HG03565 (cell line): ENCODE data around the gene BEST3.
"Not testable (repeated sequence)": the region's sequence is repeated elsewhere in the genome, so short reads cannot be mapped to it uniquely, and the experiment has no call there.

Experiments
- ATAC-seq: cut with Tn5 transposase; IDR thresholded peaks from one replicate; pipeline ENCODE4 v1.9.1; 2021; ENCODE audit warnings: mild to moderate bottlenecking, moderate library complexity; ENCODE audit not compliant: unreplicated experiment

The BEST3 gene

DNA sequence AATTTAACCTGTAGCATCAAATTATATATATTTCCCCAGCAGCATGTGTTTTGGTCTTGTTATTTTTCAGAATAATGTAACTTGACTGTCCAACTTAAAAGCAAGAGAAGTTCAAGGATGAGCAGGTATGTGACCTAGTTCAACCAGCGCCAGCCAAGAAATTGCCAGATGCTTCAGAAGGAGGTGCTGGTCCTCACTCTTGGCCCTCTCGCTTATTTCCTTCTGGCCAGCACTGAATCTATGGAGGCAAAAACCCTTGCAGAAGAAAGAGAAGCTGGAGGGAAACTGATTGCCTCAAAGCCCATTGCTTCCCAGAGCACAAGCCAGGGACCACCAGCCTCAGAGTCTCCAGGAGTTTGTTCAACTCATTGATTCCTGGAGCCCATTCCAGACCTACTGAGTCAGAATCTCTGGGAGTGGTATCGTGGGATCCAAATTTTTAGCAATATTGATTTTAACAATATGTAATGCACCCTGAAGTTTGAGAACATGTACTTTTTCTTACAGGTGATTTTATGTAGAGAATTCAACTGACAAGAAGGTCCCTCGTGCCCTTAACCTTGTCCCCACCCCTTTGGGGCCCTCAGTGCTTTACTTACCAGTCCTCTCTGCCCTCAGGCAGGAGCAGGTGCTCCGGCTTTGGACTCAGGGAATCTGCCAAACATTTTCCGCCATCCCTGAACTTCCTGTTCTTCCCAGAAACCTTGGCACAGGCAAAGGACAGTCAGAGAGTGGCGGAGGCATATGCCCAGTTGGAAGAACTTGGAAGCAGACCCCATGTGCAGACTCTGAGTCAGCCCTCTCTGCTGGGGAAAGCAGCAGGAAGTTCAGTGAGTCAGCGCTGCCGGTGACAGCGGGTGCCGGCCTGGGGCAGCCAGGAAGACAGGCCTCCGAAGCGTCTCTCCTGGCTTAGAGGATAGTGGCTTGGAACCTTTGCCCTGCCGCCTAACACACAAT, 10.4 kb downstream of the BEST3 start:
- ATAC-seq, result no peak

DNA sequence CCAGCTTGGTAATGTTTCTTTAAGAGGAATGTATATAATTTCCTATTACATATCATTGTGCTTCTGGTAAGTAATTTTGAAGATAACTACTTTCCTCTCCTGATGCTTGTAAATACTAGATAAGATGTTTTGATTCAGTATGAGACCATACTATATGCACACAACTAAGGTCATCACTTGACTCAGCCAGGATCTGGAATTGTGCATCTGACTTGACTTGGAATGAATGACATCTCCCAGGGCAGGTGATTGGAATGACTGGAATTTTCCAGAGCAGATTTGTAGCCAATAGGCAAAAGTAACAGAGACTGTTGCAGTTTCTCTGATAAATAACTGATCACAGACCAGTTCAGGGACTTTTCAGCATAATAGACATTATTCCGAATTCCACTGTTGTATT, 11.1 kb downstream of the BEST3 start:
- no peak for ATAC-seq

DNA sequence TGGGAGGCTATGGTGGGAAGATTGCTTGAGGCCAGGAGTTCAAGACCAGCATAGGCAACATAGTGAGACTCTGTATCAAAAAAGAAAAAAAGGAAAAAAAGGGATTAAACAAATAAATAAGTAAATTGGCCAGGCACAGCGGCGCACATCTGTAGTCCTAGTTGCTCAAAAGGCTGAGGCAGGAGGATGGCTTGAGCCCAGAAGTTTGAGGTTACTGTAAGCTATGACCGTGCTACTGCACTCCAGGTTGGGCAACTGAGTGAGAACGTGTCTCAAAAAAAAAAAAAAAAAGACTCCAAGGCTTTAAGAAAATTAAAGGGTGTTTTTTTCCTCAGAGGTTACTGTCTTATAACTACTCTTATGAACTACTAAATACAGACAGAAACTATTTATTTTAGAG, 11.7 kb downstream of the BEST3 start:
- ATAC-seq, result no peak

DNA sequence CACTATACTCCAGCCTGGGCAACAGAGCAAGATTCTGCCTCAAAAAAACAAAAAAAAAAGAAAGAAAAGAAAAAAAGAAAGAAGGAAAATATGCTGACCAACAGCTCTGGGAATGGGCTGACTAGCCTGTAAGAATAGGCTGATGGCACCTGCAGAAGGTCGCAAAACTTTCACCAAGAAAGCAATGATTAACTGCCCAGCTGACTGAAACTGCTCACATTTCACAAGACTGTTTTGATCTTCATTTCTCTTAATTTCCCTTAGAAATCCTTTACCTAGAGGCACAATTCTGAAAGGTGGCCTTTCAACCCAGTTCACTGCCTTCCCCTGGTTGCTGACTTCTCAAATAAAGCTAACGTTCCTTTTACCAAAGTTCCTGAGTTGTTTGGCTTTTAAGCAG, 12.4 kb downstream of the BEST3 start:
- no peak for ATAC-seq

DNA sequence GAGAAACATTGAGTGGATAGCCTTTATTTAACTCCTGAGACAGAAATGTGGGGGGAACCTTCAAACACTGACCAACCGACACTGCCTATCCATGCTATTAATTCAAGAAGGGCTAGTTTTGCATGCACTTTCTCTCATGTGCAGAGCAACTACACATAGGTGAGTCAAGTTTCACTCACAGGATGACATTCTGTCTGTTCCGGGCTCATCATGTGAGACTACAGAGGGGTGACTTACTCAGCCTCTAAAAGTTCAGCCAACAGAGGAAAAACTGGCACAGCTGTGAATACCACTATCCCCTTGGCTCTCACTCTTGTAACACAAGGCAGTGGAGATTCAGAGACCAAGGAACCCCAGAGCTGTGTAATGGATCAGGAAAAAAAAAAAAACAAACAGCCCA, 13.3 kb downstream of the BEST3 start:
- no peak for ATAC-seq

DNA sequence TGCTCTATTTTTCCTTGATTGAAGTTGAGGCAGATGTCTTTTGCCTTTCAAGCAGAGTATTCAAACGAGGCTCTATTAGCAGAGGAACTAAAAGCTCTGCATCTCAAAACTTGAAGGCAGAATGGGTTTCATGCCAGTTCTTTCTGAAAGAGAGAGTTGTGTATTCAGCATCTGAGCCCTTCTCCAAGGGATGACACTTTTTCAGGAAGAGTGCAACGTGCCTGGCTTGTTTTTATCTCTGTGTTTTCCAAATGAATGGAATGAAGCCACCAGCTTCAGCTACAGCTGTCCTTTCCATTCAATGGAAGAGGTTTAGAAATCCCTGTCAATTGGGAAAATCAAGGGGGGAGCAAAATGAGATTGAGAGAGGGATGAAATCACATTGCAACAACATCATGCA, 14.6 kb downstream of the BEST3 start:
- no peak for ATAC-seq

DNA sequence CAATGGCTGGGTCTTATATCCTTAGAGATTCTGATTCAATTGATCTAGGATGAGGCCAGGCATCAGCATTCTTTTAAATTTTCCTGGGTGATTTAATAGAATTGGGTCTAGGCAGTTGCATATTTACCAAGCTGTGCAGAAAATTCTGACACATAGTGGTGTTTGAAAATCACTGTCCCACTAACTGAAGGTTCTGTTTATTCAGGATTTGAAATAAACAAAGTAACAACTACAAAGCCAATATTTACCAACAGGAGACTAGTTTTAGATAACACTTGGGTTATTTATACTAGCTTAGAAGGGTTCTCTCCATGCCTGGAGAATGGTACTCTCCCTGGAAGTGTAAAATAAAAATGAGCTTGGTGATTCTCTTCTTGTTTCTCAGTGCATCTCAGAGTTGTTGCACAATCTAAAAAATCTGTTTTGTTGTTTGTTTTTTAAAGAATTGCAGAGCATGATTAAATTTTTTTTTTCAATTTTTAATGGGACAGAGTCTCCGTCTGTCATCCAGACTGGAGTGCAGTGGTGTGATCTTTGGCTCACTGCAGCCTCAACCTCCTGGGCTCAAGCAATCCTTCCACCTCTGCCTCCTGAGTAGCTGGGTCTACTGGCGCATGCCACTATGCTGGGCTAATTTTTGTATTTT, 16.9 kb downstream of the BEST3 start:
- no peak for ATAC-seq

DNA sequence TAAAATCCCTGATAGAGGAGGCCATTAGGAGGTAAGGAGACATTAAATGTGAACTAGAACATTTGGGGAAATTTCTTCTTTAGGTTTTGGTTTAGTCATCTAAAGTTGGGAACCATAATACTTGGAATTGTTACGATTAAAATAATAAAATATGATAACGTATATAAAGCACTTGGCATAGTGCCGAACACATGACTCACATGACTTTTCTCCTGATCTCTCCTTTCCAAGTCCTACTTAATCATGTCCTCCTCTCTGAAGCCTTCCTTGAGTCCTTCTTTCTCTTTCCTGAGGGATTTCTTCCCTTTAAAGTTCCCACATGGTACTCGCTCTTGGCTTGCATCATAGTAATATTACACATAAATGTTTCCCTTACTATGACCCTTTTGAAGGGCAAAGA, 20.0 kb downstream of the BEST3 start:
- ATAC-seq, result no peak

DNA sequence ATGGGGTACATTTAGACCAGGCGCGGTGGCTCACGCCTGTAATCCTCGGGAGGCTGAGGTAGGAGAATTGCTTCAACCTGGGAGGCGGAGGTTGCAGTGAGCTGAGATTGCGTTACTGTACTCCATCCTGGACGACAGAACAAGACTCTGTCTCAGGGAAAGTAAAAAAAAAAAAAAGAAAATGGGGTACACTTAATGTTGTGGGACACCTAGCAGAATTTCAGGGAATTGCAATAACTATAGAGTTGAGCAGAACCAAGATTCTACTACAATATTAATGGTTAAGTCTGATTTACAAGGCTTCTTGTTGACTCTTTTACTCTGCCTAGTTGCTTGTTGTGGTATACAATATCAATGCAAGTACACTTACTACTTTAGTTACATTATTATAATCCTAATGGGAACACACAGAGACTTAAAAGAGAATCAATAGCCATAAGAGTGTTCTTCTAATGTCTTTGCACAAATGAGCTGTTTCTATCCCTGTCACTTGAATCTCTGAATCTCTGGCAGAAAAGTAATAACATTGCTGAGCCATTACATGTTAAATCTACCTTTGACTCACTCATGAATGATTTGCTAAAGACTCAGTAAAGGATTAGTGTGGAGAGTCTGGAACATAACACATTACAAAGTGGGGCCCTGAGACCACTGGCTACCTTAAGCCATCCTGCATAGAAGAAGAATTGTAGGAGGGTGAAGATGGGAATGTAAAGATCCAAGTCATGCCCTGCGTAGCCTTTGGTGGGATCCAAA, 22.7 kb downstream of the BEST3 start:
- no peak for ATAC-seq

DNA sequence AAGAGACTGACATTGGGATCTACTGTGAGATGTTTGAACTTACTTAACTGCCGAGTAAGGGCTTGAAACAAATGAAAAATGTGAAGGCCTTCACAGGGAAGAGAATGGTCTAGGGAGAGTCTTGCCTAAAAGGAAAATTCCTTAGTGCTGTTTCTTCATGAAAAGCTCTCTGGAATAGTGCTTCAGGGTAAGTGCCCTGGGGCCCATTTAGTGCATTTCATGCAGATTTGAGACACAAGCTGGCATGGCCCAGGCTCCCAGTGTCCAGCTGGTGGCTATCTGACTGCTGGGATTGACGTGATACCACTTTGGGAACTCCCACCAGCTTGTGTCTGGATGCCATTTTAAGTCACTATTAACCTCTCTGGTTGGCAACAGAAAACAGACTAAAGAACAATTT, 26.9 kb downstream of the BEST3 start:
- ATAC-seq, result no peak

DNA sequence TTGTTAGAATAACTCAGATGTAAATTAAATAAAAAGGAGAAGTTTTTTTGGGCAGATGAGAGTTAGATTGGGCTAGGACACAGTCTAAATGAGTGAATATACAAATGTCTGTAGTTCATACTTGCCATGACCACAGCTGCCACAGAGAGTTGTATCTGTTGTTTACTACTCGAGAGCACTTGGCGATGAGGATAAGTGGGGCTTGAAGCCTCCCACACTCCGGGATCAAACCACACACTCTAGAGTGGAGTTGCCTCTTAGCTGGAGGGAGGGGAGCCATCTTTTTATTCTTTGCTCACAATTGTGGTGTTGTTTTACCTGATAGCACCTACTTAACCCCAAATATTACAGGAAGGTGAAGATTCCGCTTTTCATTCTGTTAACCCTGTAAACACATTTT, 27.5 kb downstream of the BEST3 start:
- no peak for ATAC-seq

DNA sequence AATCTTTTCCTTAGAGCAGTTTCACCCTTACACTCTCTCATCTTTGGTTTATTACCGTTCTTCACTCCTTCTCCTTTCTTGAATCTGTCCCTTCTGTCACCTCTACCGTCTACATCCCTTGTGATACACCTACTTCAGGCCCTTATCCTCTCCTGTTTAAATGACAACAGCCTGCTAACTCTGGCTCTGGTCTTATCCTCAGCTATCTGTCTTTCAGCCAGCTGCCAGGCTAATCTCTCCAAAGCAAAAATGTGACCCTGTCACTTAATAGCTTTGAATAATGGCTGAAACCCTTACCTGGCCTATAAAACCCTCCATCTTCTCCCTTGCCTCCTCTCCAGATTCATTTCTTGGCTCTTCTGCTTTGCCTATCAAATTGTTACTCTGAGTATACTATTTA, 32.3 kb downstream of the BEST3 start:
- ATAC-seq, result no peak

DNA sequence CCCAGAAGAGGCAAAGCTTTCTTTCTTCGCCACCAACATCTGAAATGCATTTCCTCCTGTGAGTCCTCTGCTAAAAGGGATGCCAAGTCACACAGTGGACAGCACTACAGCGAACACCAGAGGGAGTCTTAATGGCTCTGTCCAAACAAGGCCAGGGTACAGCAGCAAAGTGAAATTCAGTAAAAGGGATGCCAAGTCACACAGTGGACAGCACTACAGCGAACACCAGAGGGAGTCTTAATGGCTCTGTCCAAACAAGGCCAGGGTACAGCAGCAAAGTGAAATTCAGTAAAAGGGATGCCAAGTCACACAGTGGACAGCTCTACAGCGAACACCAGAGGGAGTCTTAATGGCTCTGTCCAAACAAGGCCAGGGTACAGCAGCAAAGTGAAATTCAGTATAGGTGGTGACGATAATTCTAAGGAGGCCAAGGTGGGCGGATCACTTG, 34.1 kb downstream of the BEST3 start:
- not testable (repeated sequence) for ATAC-seq

DNA sequence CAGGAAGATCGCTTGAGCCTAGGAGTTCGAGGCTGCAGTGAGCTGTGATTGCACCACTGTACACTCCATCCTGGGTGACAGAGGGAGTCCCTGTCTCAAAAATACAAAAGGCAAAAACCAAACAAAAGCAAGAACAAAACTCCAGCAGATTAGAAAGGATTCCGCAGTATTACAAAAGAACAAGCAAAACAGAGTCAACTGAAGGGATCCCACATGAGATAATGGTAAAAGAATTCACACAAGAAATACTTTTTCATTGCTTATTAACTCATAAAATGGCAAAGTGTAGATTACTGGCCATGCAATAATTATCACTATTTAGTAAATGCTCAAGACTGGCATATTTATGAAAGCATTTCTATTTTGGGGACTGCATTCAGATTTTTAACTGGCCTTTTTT, 35.4 kb downstream of the BEST3 start:
- no peak for ATAC-seq

DNA sequence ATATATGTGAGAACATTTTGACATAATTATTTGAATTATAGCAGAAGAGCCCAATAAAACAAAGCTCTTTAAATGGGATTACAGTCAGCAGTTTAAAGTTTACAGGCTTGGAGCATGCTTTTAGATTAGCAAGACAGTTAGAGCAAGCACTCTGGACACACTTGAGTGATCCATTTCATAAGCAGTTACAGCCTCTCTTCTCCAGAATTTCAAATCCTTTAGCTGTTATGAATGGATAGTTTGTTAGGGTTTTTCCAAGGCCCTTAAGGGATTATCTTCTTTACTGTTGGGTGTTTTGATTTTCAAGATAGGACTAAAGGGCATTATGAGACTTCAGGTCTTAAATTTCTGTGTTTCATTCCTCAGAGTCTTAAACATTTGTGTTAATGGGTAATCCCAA, 36.3 kb downstream of the BEST3 start:
- no peak for ATAC-seq

DNA sequence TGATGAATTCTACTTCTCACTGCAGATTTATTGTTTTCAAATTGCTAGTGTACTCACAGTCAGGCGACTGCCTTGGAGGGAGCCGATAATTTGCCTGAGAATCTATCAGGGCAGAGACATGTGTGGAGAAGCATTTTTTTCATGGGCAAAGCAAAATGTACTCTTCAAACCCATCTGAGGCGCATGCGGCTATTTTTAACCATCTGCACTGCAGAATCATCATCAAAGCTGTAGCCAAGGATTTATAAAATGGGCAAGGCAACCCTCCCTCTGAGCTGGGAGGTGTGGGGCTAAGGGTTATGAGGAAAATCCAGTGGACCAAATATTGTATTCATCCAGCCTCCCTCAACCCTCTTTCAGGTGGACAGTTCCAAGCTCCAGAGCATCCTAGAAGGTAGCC, 37.7 kb downstream of the BEST3 start:
- ATAC-seq, result no peak

DNA sequence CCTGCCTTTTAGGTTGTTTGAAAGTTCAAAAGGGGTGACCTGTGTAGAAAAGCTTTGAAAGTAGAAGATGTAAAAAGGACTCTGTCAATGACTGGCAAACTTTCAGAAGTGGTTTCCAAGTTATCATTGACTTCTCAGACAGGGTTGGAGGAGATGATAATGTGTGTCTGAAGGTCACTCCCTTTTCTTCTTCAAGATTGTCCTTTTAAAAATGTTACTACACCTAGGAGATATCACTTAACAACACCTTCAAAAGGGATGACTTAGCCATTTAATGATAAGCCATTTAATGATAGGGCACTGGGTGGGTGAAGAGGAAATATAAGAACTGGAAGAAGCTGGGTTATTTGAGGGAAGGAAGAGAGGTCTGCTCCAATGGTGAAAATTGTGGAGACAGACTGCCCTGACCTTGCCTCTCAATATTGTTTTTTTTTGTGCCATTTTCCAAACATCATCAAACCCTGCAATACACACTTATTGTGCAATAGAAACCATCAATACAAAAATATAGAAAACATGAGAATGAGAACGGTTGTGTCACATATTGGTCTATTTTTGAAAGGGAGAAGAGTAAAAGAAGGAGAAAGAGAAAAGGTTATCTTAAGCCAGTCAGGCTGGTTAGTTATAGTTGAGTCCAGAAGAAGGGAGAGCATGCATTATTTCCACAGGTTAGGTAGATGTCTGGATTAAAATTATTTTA, 38.8 kb downstream of the BEST3 start:
- ATAC-seq, result no peak

DNA sequence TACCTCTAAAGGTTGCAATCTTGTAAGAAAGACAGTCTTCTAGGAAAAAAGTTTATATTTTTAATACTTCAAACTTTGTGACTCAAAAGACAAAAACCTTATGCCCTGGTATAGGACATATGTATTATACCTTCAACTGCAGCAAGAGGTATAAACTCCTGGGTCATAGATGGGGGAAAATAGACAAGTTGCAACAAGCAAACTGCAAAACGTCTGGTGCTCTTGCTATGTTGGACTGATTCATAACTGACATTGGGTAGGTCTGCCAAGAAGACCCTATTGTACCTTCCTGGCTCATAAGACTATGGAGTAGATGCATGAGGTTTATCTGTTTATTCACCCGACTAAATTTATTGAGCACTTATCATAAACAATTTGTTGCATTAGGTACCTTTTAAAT, 40.9 kb downstream of the BEST3 start:
- ATAC-seq, result no peak

DNA sequence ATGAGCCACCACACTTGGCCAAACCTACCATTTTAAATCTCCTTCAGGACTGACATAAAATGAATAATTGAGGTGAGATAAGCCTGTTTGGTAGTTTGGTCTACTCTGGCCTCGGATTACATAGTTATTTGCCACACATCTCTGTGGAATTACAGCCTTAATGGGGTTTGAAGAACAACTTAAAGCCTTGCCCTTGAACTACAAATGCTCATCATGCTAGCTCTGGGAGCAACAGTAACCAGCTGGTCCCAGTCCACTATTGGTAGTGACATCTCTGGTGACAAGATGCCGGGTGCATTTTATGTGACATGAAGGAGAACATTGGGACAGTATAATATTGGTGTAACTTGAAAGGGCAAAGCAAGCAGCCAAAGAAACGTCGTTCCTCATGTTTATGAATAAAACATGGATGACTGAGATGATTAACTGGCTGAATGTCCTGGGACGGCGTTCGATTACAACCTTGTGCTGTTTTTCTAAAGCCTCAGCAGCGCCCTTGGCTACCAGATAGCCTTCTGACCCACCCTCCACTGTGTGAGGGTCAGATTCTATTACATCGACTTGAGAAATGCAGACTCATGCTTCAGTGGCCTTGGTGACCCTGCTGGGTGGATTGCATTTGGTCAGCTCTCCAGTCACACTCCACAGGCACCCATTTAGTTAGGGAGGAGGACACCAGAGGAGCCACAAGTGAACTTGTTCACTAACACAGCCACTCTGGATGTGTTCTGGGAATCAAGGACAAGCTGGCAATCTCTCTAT, 41.5 kb downstream of the BEST3 start:
- ATAC-seq, result no peak

DNA sequence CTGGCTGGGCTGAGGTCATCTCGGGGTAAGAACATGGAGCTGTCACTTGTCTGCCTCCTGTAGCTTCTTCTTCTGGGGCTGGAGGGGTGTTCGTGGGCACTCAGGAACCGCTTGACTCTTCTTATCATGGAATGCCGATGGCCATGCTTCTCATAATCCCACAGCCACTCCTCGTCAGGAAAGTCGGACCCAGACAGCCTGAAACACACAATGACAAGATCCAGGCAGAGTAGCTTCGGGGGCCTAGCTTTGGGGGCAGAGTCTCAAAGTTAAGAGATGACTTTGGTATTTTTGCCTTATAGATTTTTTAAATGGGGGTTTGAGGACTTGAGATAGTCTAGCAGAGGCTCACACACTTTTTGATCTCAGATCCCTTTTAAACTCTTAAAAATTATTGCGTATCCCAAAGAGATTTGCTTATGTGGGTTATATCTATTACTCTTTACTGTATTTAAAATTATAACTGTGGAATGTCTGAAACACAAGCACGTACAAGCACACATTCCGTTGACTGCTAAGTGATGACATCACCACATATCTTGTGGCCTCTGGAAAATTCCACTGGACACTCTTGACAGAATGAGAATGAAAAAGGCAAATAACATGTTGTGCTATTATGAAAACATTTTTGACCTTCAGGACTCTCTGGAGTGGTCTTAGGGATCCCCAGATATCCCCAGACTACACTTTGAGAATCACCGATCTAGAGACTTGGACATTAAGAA, 43.3 kb downstream of the BEST3 start:
- no peak for ATAC-seq
